HEK293T (cell line): ENCODE results near the gene BFSP1.

Source experiments
- CTCF ChIA-PET: fragments of 350-600 bp; formaldehyde crosslinking; extraction: SDS; loops from one replicate; lab custom pipeline; 2021; ENCODE audit warnings: antibody characterized with exemption, inconsistent platforms; lab: Yijun Ruan, JAX
- POLR2A ChIA-PET: fragments of 350-600 bp; formaldehyde crosslinking; extraction: SDS; loops from one replicate; lab custom pipeline; 2020; ENCODE audit warnings: antibody characterized with exemption, inconsistent platforms; lab: Yijun Ruan, JAX
- DNase-seq: peaks from one replicate; pipeline ENCODE4 v3.0.0; 2012; ENCODE audit warnings: mixed read lengths; ENCODE audit errors: extremely low spot score
- ARNT ChIP-seq: fragments of 450-650 bp; IDR thresholded peaks from 2 replicates; pipeline ENCODE4 v1.6.1; 2017; ENCODE audit warnings: mild to moderate bottlenecking
- BHLHE40 ChIP-seq: fragments of 450-650 bp; IDR thresholded peaks from 2 replicates; pipeline ENCODE4 v1.6.1; 2016; ENCODE audit warnings: mild to moderate bottlenecking, moderate library complexity, borderline replicate concordance
- CTBP1 ChIP-seq: fragments of 450-650 bp; IDR thresholded peaks from 2 replicates; pipeline ENCODE4 v1.6.1; 2016; ENCODE audit warnings: borderline replicate concordance
- ELF4 ChIP-seq: fragments of 450-650 bp; IDR thresholded peaks from 2 replicates; pipeline ENCODE4 v1.6.1; 2017; ENCODE audit warnings: antibody characterized with exemption
- FOXA1 ChIP-seq: fragments of 450-650 bp; IDR thresholded peaks from 2 replicates; pipeline ENCODE4 v1.6.1; 2016; ENCODE audit warnings: mild to moderate bottlenecking
- FOXK2 ChIP-seq: fragments of 450-650 bp; IDR thresholded peaks from 2 replicates; pipeline ENCODE4 v1.6.1; 2016; ENCODE audit warnings: mild to moderate bottlenecking
- FOXM1 ChIP-seq: fragments of 450-650 bp; IDR thresholded peaks from 2 replicates; pipeline ENCODE4 v1.6.1; 2017; ENCODE audit warnings: mild to moderate bottlenecking, borderline replicate concordance
- HDGF ChIP-seq: fragments of 450-650 bp; IDR thresholded peaks from 2 replicates; pipeline ENCODE4 v1.6.1; 2017; ENCODE audit warnings: antibody characterized with exemption, borderline replicate concordance
- L3MBTL2 ChIP-seq: fragments of 450-650 bp; conservative IDR thresholded peaks from 2 replicates; pipeline ENCODE4 v1.6.1; 2016; ENCODE audit warnings: mild to moderate bottlenecking
- LEF1 ChIP-seq: fragments of 450-650 bp; IDR thresholded peaks from 2 replicates; pipeline ENCODE4 v1.6.1; 2017; ENCODE audit warnings: mild to moderate bottlenecking, borderline replicate concordance
- NFRKB ChIP-seq: fragments of 450-650 bp; IDR thresholded peaks from 2 replicates; pipeline ENCODE4 v1.6.1; 2016; ENCODE audit warnings: mild to moderate bottlenecking, moderate library complexity
- PKNOX1 ChIP-seq: fragments of 450-650 bp; IDR thresholded peaks from 2 replicates; pipeline ENCODE4 v1.6.1; 2016
- SP1 ChIP-seq: fragments of 450-650 bp; IDR thresholded peaks from 2 replicates; pipeline ENCODE4 v1.6.1; 2017
- SUZ12 ChIP-seq: fragments of 450-650 bp; IDR thresholded peaks from 2 replicates; pipeline ENCODE4 v1.6.1; 2016; ENCODE audit warnings: mild to moderate bottlenecking
- TARDBP ChIP-seq: fragments of 450-650 bp; IDR thresholded peaks from 2 replicates; pipeline ENCODE4 v1.6.1; 2016
- ZNF384 ChIP-seq: fragments of 450-650 bp; IDR thresholded peaks from 2 replicates; pipeline ENCODE4 v1.6.1; 2016

Gene BFSP1

DNA sequence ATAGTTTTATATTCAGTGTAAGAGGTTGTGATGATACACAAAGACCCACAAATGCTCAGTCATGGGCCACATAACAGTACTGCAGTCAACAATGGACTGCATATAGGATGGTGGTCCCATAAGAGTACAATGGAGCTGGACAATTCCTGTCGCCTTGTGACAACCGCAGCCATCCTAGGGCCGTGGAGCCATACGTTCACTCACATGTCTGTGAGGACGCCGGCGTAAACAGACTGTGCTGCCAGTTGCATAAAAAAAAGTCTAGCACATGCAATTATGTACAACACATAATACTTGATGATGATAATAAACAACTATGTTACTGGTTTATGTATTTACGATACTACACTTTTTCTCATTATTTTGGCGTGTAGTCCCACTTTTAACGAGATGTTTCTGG is 30.9 kb downstream of the BFSP1 start:
- ChIA-PET POLR2A (no interaction called here), CTCF (no interaction called here)
- TF ChIP-seq NFRKB (no peak), LEF1 (no peak), ARNT (no peak), FOXA1 (no peak), CTBP1 (no peak), FOXM1 (no peak), SUZ12 (no peak)
- DNase-seq = no peak

GRCh38 chr20:17499041-17499440 is 32.1 kb downstream of the BFSP1 start:
- TF ChIP-seq SUZ12 = no peak
- no peak for TF ChIP-seq FOXA1
- no peak for TF ChIP-seq CTBP1
- no peak for TF ChIP-seq TARDBP
- TF ChIP-seq BHLHE40 = no peak
- TF ChIP-seq SP1 = no peak
- TF ChIP-seq HDGF = no peak
- no peak for TF ChIP-seq FOXM1
- TF ChIP-seq NFRKB = no peak
- no peak for TF ChIP-seq FOXK2
- TF ChIP-seq ZNF384 = no peak
- TF ChIP-seq L3MBTL2 = no peak
- no peak for TF ChIP-seq PKNOX1
- ChIA-PET POLR2A (no interaction called here), CTCF (no interaction called here)
- no peak for DNase-seq

GRCh38 chr20:17498641-17499040 is 32.5 kb downstream of the BFSP1 start:
- TF ChIP-seq L3MBTL2 (no peak), PKNOX1 (no peak), FOXA1 (no peak), NFRKB (no peak), HDGF (no peak), CTBP1 (no peak), ZNF384 (no peak), SUZ12 (no peak), ARNT (no peak), TARDBP (no peak)
- DNase-seq = no peak
- ChIA-PET POLR2A (no interaction called here), CTCF (no interaction called here)

GRCh38 chr20:17497821-17498580 is 33.2 kb downstream of the BFSP1 start:
- no peak for DNase-seq
- ChIA-PET POLR2A (no interaction called here), CTCF (interaction anchor here (0.8 kb wide), 1 partner anchor 44 kb away, joined by 3 read pairs; no protein-coding TSS in a partner anchor)
- TF ChIP-seq HDGF = no peak
- TF ChIP-seq ZNF384 = no peak
- TF ChIP-seq FOXA1 = no peak
- TF ChIP-seq SUZ12 = no peak
- no peak for TF ChIP-seq PKNOX1
- no peak for TF ChIP-seq LEF1
- TF ChIP-seq TARDBP = no peak
- TF ChIP-seq ARNT = no peak
- TF ChIP-seq NFRKB = no peak
- TF ChIP-seq CTBP1 = no peak
- no peak for TF ChIP-seq ELF4
- TF ChIP-seq L3MBTL2 = no peak
- no peak for TF ChIP-seq SP1
- no peak for TF ChIP-seq FOXK2
- TF ChIP-seq FOXM1 = no peak

GRCh38 chr20:17495826-17496225 is 35.4 kb downstream of the BFSP1 start:
- ChIA-PET POLR2A (no interaction called here), CTCF (interaction anchor here (0.7 kb wide), 1 partner anchor 10 kb away, joined by 3 read pairs; no protein-coding TSS in a partner anchor)
- TF ChIP-seq ZNF384 (no peak), BHLHE40 (no peak), FOXK2 (no peak), PKNOX1 (no peak), NFRKB (no peak), ELF4 (no peak), TARDBP (no peak), SUZ12 (no peak), FOXA1 (no peak), CTBP1 (no peak), ARNT (no peak), SP1 (no peak)
- DNase-seq = no peak

GRCh38 chr20:17494201-17494600 is 37.0 kb downstream of the BFSP1 start:
- no peak for DNase-seq
- ChIA-PET CTCF (no interaction called here), POLR2A (no interaction called here)
- TF ChIP-seq SUZ12 (no peak), FOXA1 (no peak), FOXK2 (no peak), TARDBP (no peak), BHLHE40 (no peak), NFRKB (no peak), LEF1 (no peak), CTBP1 (no peak), L3MBTL2 (no peak), HDGF (no peak)
